HepG2 (cell line): ENCODE measurements around the gene LUC7L. TPM values are rescaled to one million over a fixed set of nuclear protein-coding genes. Genes with fewer than 3 reads are reported as not detected.

Source experiments
- AHR ChIP-seq: IDR thresholded peaks from 2 replicates; pipeline ENCODE4 v1.6.1; 2018; ENCODE audit warnings: missing genetic modification reagents, missing compliant biosample characterization
- CHD2 ChIP-seq: IDR thresholded peaks from 2 replicates; pipeline ENCODE4 v1.6.1; 2011; ENCODE audit warnings: low read depth, low read length, improper control_type of control experiment
- FOXK2 ChIP-seq: fragments of 450-650 bp; IDR thresholded peaks from 2 replicates; pipeline ENCODE4 v1.6.1; 2016
- FOXM1 ChIP-seq: sonication (generic); formaldehyde crosslinking; IDR thresholded peaks from 2 replicates; pipeline ENCODE4 v1.5.0; 2020; ENCODE audit warnings: missing genetic modification reagents
- GABPB1 ChIP-seq: IDR thresholded peaks from 2 replicates; pipeline ENCODE4 v1.6.1; 2016; ENCODE audit warnings: mild to moderate bottlenecking, missing genetic modification reagents, moderate library complexity, missing compliant biosample characterization
- IRF2 ChIP-seq: IDR thresholded peaks from 2 replicates; pipeline ENCODE4 v1.6.1; 2018; ENCODE audit warnings: missing genetic modification reagents, missing compliant biosample characterization
- PITX1 ChIP-seq: sonication (generic); formaldehyde crosslinking; IDR thresholded peaks from 2 replicates; pipeline ENCODE4 v1.5.1; 2020; ENCODE audit warnings: mild to moderate bottlenecking, missing genetic modification reagents
- SOX5 ChIP-seq: IDR thresholded peaks from 2 replicates; pipeline ENCODE4 v1.6.1; 2016; ENCODE audit warnings: borderline replicate concordance
- ZHX1 ChIP-seq: sonication (generic); formaldehyde crosslinking; IDR thresholded peaks from 2 replicates; pipeline ENCODE4 v1.8.1; 2022; ENCODE audit warnings: low read depth, mild to moderate bottlenecking, missing genetic modification reagents
- ZNF383 ChIP-seq: sonication (generic); formaldehyde crosslinking; IDR thresholded peaks from 2 replicates; pipeline ENCODE4 v1.4.0; 2020; ENCODE audit warnings: missing genetic modification reagents, mild to moderate bottlenecking, borderline replicate concordance
- ZNF530 ChIP-seq: sonication (generic); formaldehyde crosslinking; IDR thresholded peaks from 2 replicates; pipeline ENCODE4 v1.5.0; 2020; ENCODE audit warnings: low read depth, mild to moderate bottlenecking, missing genetic modification reagents
- ZNF556 ChIP-seq: sonication (generic); formaldehyde crosslinking; IDR thresholded peaks from 2 replicates; pipeline ENCODE4 v1.4.0; 2020; ENCODE audit warnings: mild to moderate bottlenecking, missing genetic modification reagents, borderline replicate concordance
- ZNF646 ChIP-seq: sonication (generic); formaldehyde crosslinking; IDR thresholded peaks from 2 replicates; pipeline ENCODE4 v1.9.0; 2021; ENCODE audit warnings: mild to moderate bottlenecking, missing genetic modification reagents
- ZNF788 ChIP-seq: sonication (generic); formaldehyde crosslinking; IDR thresholded peaks from 2 replicates; pipeline ENCODE4 v1.5.0; 2020; ENCODE audit warnings: mild to moderate bottlenecking, missing genetic modification reagents, borderline replicate concordance
- ZNF800 ChIP-seq: sonication (generic); formaldehyde crosslinking; IDR thresholded peaks from 2 replicates; pipeline ENCODE4 v1.4.0; 2020; ENCODE audit warnings: missing genetic modification reagents
- polyA plus RNA-seq, 8 experiments: library from polyadenylated mRNA; depleted of rRNA in 3 of 8; stranded (reverse) in 7 of 8; unstranded in 1 of 8; fragments of >200 nt; fragmentation: Illumina TruSeq in 4 of 8; extraction: Trizol in 4 of 8; gene quantifications; 2 replicates each; pipeline versions ENCODE4 v1.2.1 to v1.2.3, GENCODE V29; 2011 to 2016; ENCODE audit warnings: low read depth in 4 of 8, missing spikeins in 1 of 8, mixed read lengths in 1 of 8; ENCODE audit not compliant: insufficient read depth in 1 of 8
- total RNA-seq, 5 experiments: library from RNA; depleted of rRNA; stranded (reverse); fragments of >200 nt; fragmentation: Illumina TruSeq; extraction: Trizol; gene quantifications; 2 replicates each; pipeline ENCODE4 v1.2.3, GENCODE V29; 2016; ENCODE audit warnings: low read depth in 1 of 5

The LUC7L gene
- total and polyA plus RNA-seq, 2 of the 13 experiments (the other 11 are each of a cell fraction or from before 2014, with no cell fraction given): 48.7 to 56.9 TPM

- TF ChIP-seq ZNF383 (CRISPR knock-in tag) (no peak), ZNF646 (CRISPR knock-in tag) (no peak), ZNF530 (CRISPR knock-in tag) (peak; percentile 91; the same call in 1 of the 2 replicates), AHR (peak; percentile 98), CHD2 (peak; percentile 94), IRF2 (CRISPR knock-in tag) (peak; percentile 69; the same call in 1 of the 2 replicates), FOXK2 (no peak), ZHX1 (peak; percentile 97), GABPB1 (CRISPR knock-in tag) (peak; percentile 79), SOX5 (peak; percentile 64; the same call in 1 of the 2 replicates), ZNF800 (CRISPR knock-in tag) (peak; percentile 99), ZNF556 (peak; percentile 51; the same call in 1 of the 2 replicates), ZNF788 (CRISPR knock-in tag) (peak; percentile 98), FOXM1 (CRISPR knock-in tag) (peak; percentile 88), PITX1 (CRISPR knock-in tag) (peak; percentile 79; the same call in 1 of the 2 replicates)
These were observed 48.3 kb downstream of the LUC7L start (continued) for GRCh38 chr16:180681-181564.
